ACHN (cell line): Measurements from ENCODE around the gene APOBEC3H.
"Not testable (repeated sequence)": the region's sequence is repeated elsewhere in the genome, so short reads cannot be mapped to it uniquely, and the experiment has no call there.

Source experiments
- DNase-seq: peaks from one replicate; pipeline ENCODE4 v3.0.0-alpha.2; 2015
- in situ Hi-C: cut with HindIII; loops from 2 replicates; pipeline ENCODE4 v1.10.0; 2017; ENCODE audit warnings: low sequenced_read_pairs, low pct_ligation_motif_present, low pct_unique_long_range_greater_than_20kb

Gene APOBEC3H

GRCh38 chr22:39079054-39079637 is 17.9 kb upstream of the APOBEC3H start:
- DNase-seq, in situ Hi-C loops: not testable (repeated sequence)

- in situ Hi-C loops = no loop called here
- DNase-seq = no peak
Measured at GRCh38 chr22:39080052-39080762, 16.8 kb upstream of the APOBEC3H start.

GRCh38 chr22:39081016-39081415 is 16.0 kb upstream of the APOBEC3H start:
- in situ Hi-C loops = no loop called here
- DNase-seq = no peak

GRCh38 chr22:39081598-39081997 is 15.4 kb upstream of the APOBEC3H start:
- in situ Hi-C loops = no loop called here
- DNase-seq = no peak

- in situ Hi-C loops = no loop called here
- DNase-seq = no peak
Measured at GRCh38 chr22:39083212-39084165, 13.6 kb upstream of the APOBEC3H start.

- no peak for DNase-seq
- in situ Hi-C loops = no loop called here
Measured at GRCh38 chr22:39084666-39085065, 12.4 kb upstream of the APOBEC3H start.

- DNase-seq = no peak
- in situ Hi-C loops = no loop called here
Measured at GRCh38 chr22:39087098-39087497, 9.9 kb upstream of the APOBEC3H start.

- no peak for DNase-seq
- in situ Hi-C loops = no loop called here
Measured at GRCh38 chr22:39087881-39088684, 9.0 kb upstream of the APOBEC3H start.

GRCh38 chr22:39088685-39089032 is 8.4 kb upstream of the APOBEC3H start:
- DNase-seq = no peak
- in situ Hi-C loops = no loop called here

GRCh38 chr22:39089928-39090327 is 7.1 kb upstream of the APOBEC3H start:
- in situ Hi-C loops = no loop called here
- no peak for DNase-seq

- in situ Hi-C loops = no loop called here
Measured at GRCh38 chr22:39090426-39091064, 6.5 kb upstream of the APOBEC3H start.

GRCh38 chr22:39091126-39092081 is 5.6 kb upstream of the APOBEC3H start:
- in situ Hi-C loops = no loop called here
- DNase-seq = no peak

More at GRCh38 chr22:39090426-39091064, 6.5 kb upstream of the APOBEC3H start:
- no peak for DNase-seq

GRCh38 chr22:39092111-39092862 is 4.8 kb upstream of the APOBEC3H start:
- no peak for DNase-seq

GRCh38 chr22:39094717-39095389 is 2.2 kb upstream of the APOBEC3H start:
- in situ Hi-C loops = no loop called here
- no peak for DNase-seq

More at GRCh38 chr22:39092111-39092862, 4.8 kb upstream of the APOBEC3H start:
- in situ Hi-C loops = no loop called here

GRCh38 chr22:39095971-39096370 is 1.1 kb upstream of the APOBEC3H start:
- in situ Hi-C loops = no loop called here
- DNase-seq = no peak

- in situ Hi-C loops = no loop called here
- no peak for DNase-seq
Measured at GRCh38 chr22:39098026-39098425, 982 bp downstream of the APOBEC3H start.
